GM23338 (cell line): ENCODE results near the gene RELB. TPM values are rescaled to one million over a fixed set of nuclear protein-coding genes. Genes with fewer than 3 reads are reported as not detected.

Experiments
- ATAC-seq: fragments of 200-7000 bp; cut with Tn5 transposase; 3 replicates; pipeline ENCODE4 v1.9.1; 2020
- DNase-seq: peaks from one replicate; pipeline ENCODE4 v3.0.0-alpha.2; 2015; ENCODE audit warnings: low spot score
- H2AFZ ChIP-seq: fragments of 200-600 bp; sonication (generic); 2 replicates; pipeline ENCODE4 v1.8.0; 2016; ENCODE audit warnings: antibody characterized with exemption, mild to moderate bottlenecking, moderate library complexity
- H3F3A ChIP-seq: fragments of 200-600 bp; sonication (generic); replicated peaks from 2 replicates; pipeline ENCODE4 v1.8.0; 2017; ENCODE audit warnings: antibody characterized with exemption, mixed run types, low read depth
- H3K27ac ChIP-seq: fragments of 200-600 bp; sonication (generic); 2 replicates; pipeline ENCODE4 v1.6.1; 2016; ENCODE audit warnings: low read depth
- H3K27me3 ChIP-seq: fragments of 200-600 bp; sonication (generic); 2 replicates; pipeline ENCODE4 v1.8.0; 2016; ENCODE audit warnings: mild to moderate bottlenecking, mixed run types, moderate library complexity; ENCODE audit not compliant: insufficient read depth
- H3K36me3 ChIP-seq: fragments of 200-600 bp; sonication (generic); 2 replicates; pipeline ENCODE4 v1.8.0; 2016; ENCODE audit warnings: mild to moderate bottlenecking; ENCODE audit not compliant: insufficient read depth
- H3K4me1 ChIP-seq: fragments of 200-600 bp; sonication (generic); 2 replicates; pipeline ENCODE4 v1.8.0; 2016; ENCODE audit warnings: mild to moderate bottlenecking, moderate library complexity; ENCODE audit not compliant: insufficient read depth
- H3K4me2 ChIP-seq: fragments of 200-600 bp; sonication (generic); 2 replicates; pipeline ENCODE4 v1.7.1; 2017; ENCODE audit warnings: mixed run types
- H3K4me3 ChIP-seq: fragments of 200-600 bp; sonication (generic); 2 replicates; pipeline ENCODE4 v1.6.1; 2016; ENCODE audit warnings: mixed run types
- H3K79me2 ChIP-seq: fragments of 200-600 bp; sonication (generic); replicated peaks from 2 replicates; pipeline ENCODE4 v1.8.0; 2017; ENCODE audit warnings: mild to moderate bottlenecking; ENCODE audit not compliant: insufficient read depth
- H3K9me2 ChIP-seq: fragments of 200-600 bp; sonication (generic); 2 replicates; pipeline ENCODE4 v1.8.0; 2017; ENCODE audit not compliant: insufficient read depth
- H4K20me1 ChIP-seq: fragments of 200-600 bp; sonication (generic); replicated peaks from 2 replicates; pipeline ENCODE4 v1.8.0; 2017; ENCODE audit warnings: mild to moderate bottlenecking; ENCODE audit not compliant: insufficient read depth
- H3K27ac Mint-ChIP-seq: 2 replicates; pipeline ENCODE4 v1.8.0; 2020; ENCODE audit warnings: inconsistent platforms, mild to moderate bottlenecking, moderate library complexity, mixed read lengths
- H3K27me3 Mint-ChIP-seq: 3 replicates; pipeline ENCODE4 v1.8.0; 2022; ENCODE audit warnings: low read depth, mild to moderate bottlenecking, moderate library complexity, mixed read lengths, inconsistent platforms; ENCODE audit not compliant: insufficient read depth, poor library complexity
- H3K36me3 Mint-ChIP-seq: 3 replicates; pipeline ENCODE4 v1.8.0; 2021; ENCODE audit warnings: low read depth, mild to moderate bottlenecking, inconsistent platforms, moderate library complexity, mixed read lengths
- H3K4me1 Mint-ChIP-seq: 3 replicates; pipeline ENCODE4 v1.8.0; 2020; ENCODE audit warnings: mild to moderate bottlenecking, inconsistent platforms, mixed read lengths
- H3K4me3 Mint-ChIP-seq: 3 replicates; pipeline ENCODE4 v1.8.0; 2021; ENCODE audit warnings: moderate library complexity, mild to moderate bottlenecking, inconsistent platforms, mixed read lengths
- H3K9me3 Mint-ChIP-seq: 3 replicates; pipeline ENCODE4 v1.8.0; 2020; ENCODE audit warnings: moderate library complexity, mild to moderate bottlenecking, inconsistent platforms, mixed read lengths
- CREB1 ChIP-seq: fragments of 250-450 bp; sonication (Bioruptor Pico); IDR thresholded peaks from 2 replicates; pipeline ENCODE4 v1.5.0; 2020; ENCODE audit warnings: low read depth, mild to moderate bottlenecking, moderate library complexity
- JUNB ChIP-seq: IDR thresholded peaks from one replicate; pipeline ENCODE4 v1.6.1; 2016; ENCODE audit warnings: antibody characterized with exemption; ENCODE audit not compliant: unreplicated experiment
- NANOG ChIP-seq: IDR thresholded peaks from 2 replicates; pipeline ENCODE4 v1.6.1; 2016; ENCODE audit warnings: antibody characterized with exemption, borderline replicate concordance
- POLR2AphosphoS5 ChIP-seq: IDR thresholded peaks from 2 replicates; pipeline ENCODE4 v1.6.1; 2016; ENCODE audit warnings: antibody characterized with exemption, low read depth
- ZNF331 ChIP-seq: fragments of 250-450 bp; sonication (Bioruptor Pico); IDR thresholded peaks from 2 replicates; pipeline ENCODE4 v1.5.0; 2020; ENCODE audit warnings: low read depth, mild to moderate bottlenecking, moderate library complexity
- polyA plus RNA-seq: library from polyadenylated mRNA; unstranded; fragments of >200 nt; fragmentation: Nextera tagmentation; extraction: Ambion mirVana; gene quantifications from 2 replicates; pipeline ENCODE4 v1.2.1, GENCODE V29; 2016
- total RNA-seq: library from RNA; depleted of rRNA; stranded (reverse); fragments of >200 nt; shearing (Covaris generic); gene quantifications from 2 replicates; pipeline ENCODE4 v1.2.3, GENCODE V29; 2014
- TF ChIP-seq, protein P1 (sequence below): fragments of 250-450 bp; sonication (Bioruptor Pico); IDR thresholded peaks from 2 replicates; pipeline ENCODE4 v1.5.0; 2020; ENCODE audit warnings: mild to moderate bottlenecking, moderate library complexity
- TF ChIP-seq, protein P2 (sequence below): IDR thresholded peaks from 2 replicates; pipeline ENCODE4 v1.6.1; 2016; ENCODE audit warnings: antibody characterized with exemption
- TF ChIP-seq, protein P3 (sequence below): IDR thresholded peaks from one replicate; pipeline ENCODE4 v1.6.1; 2018; ENCODE audit warnings: antibody characterized with exemption; ENCODE audit not compliant: unreplicated experiment

The RELB gene
- total and polyA plus RNA-seq, 2 experiments from 2014 or later = 7.9 to 13.1 TPM

DNA sequence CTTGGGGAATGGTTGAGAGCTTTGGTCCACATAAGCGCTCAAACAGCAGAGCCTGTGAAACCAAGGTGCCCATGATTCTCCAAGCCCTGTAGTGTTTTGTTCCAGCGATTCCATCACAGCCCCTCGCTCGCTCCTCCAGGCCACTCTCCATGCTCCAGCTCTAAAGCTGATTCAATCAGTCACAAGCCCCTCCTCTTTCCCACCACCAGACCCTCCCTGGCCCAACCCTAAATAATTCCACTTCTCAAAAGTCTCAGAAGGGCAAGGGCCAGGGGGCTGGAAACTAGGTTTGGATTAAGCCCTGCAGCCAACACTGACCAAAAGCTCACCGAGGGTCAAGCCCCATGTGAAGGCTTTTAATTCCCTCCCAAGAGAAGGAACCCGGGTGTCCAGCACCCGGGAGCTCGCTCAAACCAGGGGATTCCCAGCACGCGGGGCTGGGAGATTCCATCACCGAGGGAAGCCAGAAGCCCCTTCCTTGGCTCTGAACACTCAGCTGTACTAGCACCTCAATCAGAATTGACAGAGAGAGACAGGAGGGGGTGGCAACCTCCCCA lies 73.6 kb downstream of the RELB start (continued):
- TF ChIP-seq, protein P1, sequence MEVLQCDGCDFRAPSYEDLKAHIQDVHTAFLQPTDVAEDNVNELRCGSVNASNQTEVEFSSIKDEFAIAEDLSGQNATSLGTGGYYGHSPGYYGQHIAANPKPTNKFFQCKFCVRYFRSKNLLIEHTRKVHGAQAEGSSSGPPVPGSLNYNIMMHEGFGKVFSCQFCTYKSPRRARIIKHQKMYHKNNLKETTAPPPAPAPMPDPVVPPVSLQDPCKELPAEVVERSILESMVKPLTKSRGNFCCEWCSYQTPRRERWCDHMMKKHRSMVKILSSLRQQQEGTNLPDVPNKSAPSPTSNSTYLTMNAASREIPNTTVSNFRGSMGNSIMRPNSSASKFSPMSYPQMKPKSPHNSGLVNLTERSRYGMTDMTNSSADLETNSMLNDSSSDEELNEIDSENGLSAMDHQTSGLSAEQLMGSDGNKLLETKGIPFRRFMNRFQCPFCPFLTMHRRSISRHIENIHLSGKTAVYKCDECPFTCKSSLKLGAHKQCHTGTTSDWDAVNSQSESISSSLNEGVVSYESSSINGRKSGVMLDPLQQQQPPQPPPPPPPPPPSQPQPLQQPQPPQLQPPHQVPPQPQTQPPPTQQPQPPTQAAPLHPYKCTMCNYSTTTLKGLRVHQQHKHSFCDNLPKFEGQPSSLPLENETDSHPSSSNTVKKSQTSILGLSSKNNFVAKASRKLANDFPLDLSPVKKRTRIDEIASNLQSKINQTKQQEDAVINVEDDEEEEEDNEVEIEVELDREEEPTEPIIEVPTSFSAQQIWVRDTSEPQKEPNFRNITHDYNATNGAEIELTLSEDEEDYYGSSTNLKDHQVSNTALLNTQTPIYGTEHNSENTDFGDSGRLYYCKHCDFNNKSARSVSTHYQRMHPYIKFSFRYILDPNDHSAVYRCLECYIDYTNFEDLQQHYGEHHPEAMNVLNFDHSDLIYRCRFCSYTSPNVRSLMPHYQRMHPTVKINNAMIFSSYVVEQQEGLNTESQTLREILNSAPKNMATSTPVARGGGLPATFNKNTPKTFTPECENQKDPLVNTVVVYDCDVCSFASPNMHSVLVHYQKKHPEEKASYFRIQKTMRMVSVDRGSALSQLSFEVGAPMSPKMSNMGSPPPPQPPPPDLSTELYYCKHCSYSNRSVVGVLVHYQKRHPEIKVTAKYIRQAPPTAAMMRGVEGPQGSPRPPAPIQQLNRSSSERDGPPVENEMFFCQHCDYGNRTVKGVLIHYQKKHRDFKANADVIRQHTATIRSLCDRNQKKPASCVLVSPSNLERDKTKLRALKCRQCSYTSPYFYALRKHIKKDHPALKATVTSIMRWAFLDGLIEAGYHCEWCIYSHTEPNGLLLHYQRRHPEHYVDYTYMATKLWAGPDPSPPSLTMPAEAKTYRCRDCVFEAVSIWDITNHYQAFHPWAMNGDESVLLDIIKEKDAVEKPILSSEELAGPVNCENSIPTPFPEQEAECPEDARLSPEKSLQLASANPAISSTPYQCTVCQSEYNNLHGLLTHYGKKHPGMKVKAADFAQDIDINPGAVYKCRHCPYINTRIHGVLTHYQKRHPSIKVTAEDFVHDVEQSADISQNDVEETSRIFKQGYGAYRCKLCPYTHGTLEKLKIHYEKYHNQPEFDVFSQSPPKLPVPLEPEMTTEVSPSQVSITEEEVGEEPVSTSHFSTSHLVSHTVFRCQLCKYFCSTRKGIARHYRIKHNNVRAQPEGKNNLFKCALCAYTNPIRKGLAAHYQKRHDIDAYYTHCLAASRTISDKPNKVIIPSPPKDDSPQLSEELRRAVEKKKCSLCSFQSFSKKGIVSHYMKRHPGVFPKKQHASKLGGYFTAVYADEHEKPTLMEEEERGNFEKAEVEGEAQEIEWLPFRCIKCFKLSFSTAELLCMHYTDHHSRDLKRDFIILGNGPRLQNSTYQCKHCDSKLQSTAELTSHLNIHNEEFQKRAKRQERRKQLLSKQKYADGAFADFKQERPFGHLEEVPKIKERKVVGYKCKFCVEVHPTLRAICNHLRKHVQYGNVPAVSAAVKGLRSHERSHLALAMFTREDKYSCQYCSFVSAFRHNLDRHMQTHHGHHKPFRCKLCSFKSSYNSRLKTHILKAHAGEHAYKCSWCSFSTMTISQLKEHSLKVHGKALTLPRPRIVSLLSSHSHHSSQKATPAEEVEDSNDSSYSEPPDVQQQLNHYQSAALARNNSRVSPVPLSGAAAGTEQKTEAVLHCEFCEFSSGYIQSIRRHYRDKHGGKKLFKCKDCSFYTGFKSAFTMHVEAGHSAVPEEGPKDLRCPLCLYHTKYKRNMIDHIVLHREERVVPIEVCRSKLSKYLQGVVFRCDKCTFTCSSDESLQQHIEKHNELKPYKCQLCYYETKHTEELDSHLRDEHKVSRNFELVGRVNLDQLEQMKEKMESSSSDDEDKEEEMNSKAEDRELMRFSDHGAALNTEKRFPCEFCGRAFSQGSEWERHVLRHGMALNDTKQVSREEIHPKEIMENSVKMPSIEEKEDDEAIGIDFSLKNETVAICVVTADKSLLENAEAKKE = no peak

DNA sequence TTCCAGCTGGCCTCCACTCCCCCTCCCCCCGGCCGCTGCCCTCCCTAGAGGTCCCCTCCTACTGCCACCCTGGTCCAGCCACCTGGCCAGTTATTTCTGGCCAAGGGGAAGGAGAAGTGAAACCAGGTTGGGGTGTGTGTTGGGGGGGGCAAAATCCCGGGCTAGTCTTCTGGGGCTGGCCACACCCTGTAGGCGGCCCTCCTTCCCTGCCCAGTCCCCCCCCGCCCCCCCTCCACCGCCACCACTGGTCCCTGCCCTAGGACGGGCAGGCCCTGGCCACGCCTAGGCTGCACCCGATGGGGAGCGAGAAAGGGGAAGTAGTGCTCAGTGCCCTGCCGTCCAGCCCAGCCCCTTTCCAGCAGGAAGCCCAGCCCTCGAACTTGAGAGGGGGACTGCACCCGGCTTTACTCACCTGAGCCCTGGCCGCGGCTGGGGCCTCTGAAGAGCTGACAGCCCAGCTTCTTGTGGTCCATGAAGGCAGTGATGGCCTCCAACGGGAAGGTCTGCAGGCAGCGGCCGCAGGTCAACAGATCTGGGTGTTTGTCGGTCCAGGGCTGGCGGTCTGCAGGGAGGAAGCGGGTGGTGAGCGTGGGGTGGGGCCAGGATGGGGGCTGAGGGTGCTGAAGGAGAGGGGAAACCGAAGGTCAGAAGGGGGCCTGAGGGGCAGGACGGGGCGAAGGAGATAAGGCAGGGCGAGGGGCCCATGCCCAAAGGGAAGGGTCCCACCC lies 74.2 kb downstream of the RELB start:
- Histone ChIP-seq H3K27me3 (no peaks in the 10 kb centered on the region), H3K79me2 (peaks cover 43% of the 10 kb centered on the region), H3K27ac (peak overlapping the region; percentile 70; the same call in 1 of the 2 replicates), H3K36me3 (no peaks in the 10 kb centered on the region), H4K20me1 (peaks cover 13% of the 10 kb centered on the region), H3K4me2 (peak overlapping the region; percentile 98), H3K4me1 (peaks cover 40% of the 10 kb centered on the region), H2AFZ (no peak overlapping the region), H3K9me2 (no peaks in the 10 kb centered on the region), H3K4me3 (peak overlapping the region; percentile 85), H3F3A (peaks cover 38% of the 10 kb centered on the region)
- Mint-ChIP-seq H3K27ac (0 out of 2 replicates have a peak overlapping the region, but pooled peaks have one; percentile 36), H3K36me3 (peaks cover 18% of the 10 kb centered on the region), H3K9me3 (no peaks in the 10 kb centered on the region), H3K27me3 (peaks cover 9% of the 10 kb centered on the region), H3K4me3 (peak overlapping the region; percentile 85), H3K4me1 (peaks cover 28% of the 10 kb centered on the region)
- DNase-seq (peak; percentile 88), ATAC-seq (peak; percentile 39)
- TF ChIP-seq, protein P2, sequence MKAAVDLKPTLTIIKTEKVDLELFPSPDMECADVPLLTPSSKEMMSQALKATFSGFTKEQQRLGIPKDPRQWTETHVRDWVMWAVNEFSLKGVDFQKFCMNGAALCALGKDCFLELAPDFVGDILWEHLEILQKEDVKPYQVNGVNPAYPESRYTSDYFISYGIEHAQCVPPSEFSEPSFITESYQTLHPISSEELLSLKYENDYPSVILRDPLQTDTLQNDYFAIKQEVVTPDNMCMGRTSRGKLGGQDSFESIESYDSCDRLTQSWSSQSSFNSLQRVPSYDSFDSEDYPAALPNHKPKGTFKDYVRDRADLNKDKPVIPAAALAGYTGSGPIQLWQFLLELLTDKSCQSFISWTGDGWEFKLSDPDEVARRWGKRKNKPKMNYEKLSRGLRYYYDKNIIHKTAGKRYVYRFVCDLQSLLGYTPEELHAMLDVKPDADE = no peak
- TF ChIP-seq NANOG (no peak), ZNF331 (CRISPR knock-in tag) (no peak), JUNB (no peak), CREB1 (CRISPR knock-in tag) (no peak), POLR2AphosphoS5 (peak; percentile 52)
- TF ChIP-seq, protein P3, sequence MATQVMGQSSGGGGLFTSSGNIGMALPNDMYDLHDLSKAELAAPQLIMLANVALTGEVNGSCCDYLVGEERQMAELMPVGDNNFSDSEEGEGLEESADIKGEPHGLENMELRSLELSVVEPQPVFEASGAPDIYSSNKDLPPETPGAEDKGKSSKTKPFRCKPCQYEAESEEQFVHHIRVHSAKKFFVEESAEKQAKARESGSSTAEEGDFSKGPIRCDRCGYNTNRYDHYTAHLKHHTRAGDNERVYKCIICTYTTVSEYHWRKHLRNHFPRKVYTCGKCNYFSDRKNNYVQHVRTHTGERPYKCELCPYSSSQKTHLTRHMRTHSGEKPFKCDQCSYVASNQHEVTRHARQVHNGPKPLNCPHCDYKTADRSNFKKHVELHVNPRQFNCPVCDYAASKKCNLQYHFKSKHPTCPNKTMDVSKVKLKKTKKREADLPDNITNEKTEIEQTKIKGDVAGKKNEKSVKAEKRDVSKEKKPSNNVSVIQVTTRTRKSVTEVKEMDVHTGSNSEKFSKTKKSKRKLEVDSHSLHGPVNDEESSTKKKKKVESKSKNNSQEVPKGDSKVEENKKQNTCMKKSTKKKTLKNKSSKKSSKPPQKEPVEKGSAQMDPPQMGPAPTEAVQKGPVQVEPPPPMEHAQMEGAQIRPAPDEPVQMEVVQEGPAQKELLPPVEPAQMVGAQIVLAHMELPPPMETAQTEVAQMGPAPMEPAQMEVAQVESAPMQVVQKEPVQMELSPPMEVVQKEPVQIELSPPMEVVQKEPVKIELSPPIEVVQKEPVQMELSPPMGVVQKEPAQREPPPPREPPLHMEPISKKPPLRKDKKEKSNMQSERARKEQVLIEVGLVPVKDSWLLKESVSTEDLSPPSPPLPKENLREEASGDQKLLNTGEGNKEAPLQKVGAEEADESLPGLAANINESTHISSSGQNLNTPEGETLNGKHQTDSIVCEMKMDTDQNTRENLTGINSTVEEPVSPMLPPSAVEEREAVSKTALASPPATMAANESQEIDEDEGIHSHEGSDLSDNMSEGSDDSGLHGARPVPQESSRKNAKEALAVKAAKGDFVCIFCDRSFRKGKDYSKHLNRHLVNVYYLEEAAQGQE = no peak
